Measurements from ENCODE around the gene PAX8.
"Not testable (repeated sequence)": the region's sequence is repeated elsewhere in the genome, so short reads cannot be mapped to it uniquely, and the experiment has no call there.

Gene PAX8

DNA sequence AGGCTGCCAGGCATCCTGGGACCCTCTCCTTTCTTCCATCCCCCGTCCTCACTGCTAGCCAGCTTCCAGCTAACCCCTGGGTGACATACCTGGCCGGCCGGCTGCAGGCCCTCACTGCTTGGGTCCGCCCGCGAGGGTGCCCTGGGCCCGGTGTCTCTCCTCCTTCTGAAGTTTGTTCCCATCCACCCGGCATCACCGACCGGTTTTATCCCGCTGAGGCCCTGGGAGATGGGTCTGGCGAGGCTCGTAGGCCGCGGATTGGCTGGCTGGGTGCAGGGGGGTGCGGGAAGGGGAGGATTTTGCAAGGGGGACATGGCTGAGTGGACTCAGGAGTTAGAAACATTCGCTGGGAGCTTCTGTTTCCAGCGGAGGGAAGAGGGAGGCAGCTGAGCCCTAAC, at the start of gene PAX8:
PAX8 (minus strand) TSS at position 180 of the 398 bp plus-strand sequence. CDS start 527 bp downstream, outside the sequence.
- no peak for DNase-seq (ENCODE audit: low spot score)

DNA sequence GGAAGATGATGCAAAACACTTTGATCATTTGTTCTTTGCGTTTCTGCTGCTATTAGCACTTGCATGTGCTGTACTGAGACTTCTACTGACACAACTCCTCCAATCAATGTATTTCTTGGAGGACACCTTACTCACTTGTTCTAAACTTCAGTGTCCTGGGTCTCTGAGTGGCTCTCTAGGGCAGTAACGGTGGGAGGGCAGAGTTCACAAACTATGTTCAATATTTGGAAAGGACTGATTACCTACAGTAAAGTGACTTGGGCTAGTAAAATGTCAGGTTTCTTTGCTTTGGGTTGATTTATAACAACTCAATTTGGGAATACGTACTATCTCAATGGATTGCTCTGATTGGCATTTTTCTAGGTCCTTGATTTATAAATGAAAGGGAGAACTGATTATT, 49.3 kb upstream of the PAX8 start:
- no peak for DNase-seq (ENCODE audit: low spot score)

DNA sequence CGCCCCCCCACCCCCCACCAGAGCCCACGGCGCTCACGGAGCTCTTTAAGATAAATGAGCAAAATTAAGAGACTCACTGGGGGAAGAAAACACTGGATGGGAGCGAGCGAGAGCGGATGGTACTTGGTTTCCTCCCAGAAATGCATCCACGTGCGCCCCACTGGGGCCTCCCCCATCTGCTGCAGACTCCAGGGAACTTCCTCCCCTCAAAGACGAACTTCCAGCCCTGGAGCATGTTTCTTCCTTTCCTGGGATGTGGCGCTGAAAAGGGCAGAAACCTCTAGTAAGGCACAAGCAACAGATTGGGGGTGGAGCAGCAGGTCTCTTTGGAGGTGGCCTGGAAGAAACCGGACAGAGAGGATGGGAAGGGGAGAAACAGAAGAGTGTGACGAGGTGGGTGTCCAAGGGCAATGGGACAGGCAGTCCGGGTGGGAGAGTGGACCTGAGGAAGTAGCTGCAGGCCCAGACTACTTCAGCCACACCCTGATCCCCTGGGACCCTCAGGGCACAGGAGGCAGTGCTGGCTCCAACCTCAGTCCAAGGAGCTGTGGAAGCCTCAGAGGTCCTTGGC, 46.5 kb upstream of the PAX8 start:
- DNase-seq (ENCODE audit: low spot score), result not testable (repeated sequence)

DNA sequence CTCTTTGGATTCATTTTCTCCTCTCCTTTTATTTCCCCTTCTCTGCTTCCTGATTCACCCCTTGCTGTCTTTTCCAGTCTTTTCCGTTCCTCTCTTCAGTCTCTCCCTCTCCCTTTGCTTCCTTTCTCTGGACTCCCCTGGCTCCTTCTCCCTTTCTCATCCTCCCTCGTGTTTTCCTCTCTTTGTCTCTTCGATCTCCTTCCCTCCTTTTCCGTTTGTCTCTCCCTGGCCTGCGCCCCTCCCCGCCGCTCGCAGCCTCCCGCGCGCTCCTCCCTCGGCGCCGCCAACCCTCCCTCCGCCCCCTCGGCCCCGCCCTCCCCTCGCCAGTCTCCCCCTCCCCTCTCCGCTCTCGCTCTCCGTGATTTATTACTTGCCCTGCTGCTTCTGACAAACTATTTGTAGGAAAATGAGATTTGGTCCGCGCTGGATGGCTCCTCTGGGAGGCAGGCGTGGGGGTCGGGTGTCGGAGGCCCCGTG, 46.0 kb upstream of the PAX8 start:
- DNase-seq (ENCODE audit: low spot score), result no peak

DNA sequence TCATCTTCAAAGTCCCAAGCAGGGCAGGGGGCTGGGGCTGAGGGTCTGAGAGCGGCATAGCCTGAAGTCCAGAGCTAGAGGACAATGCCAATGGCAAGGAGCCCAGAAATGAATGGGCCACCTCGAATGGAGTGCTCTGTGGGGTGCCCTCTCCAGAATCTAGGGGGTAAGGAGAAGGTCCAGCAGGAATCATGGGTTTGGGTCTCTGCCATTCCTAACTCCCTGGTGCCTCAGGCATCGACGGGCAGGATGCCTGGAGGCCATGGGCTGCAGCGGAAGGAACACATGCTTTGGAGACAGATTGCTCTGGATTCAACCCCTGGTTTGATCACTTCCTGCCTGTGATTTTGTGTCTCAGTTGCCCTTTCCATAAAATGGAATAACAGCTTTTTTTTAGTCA, 44.4 kb upstream of the PAX8 start:
- not testable (repeated sequence) for DNase-seq (ENCODE audit: low spot score)

DNA sequence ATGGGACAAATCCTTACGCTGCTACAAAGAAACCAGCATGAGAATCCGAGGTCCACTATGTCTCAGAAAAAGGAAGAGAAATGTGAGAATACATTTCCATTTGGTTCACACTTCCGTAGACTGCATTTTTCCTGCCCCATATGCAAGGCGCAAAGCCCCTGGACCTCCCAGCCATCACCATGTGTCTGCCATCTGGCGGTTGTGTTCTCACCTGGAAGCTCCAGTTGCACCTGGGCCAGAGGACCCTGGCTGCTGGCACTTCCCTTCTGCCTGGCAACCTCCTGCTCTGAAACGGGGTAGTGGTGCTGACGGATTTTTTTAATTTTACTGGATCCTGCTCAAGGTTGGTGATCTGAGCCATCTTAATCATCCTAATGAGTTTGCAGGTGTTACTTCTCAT, 41.4 kb upstream of the PAX8 start:
- not testable (repeated sequence) for DNase-seq (ENCODE audit: low spot score)

DNA sequence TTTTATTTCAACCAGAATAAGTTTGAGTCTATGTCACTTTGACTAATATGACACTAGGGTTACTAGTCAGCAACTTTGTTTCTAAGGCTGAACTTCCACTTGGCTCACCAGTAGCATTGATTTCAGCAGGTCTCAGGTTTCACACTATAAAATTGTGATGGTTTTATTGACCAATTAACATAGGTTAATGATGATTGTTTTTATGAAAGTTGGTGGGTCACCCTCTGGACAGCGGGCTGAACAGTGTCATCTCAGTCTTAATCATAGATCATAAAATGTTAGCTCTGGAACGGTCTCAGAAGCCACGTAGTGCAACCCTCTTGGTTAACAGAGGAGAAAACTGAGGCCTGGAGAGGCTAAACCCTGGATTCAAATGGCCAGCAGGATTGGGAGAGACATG, 40.2 kb upstream of the PAX8 start:
- not testable (repeated sequence) for DNase-seq (ENCODE audit: low spot score)

DNA sequence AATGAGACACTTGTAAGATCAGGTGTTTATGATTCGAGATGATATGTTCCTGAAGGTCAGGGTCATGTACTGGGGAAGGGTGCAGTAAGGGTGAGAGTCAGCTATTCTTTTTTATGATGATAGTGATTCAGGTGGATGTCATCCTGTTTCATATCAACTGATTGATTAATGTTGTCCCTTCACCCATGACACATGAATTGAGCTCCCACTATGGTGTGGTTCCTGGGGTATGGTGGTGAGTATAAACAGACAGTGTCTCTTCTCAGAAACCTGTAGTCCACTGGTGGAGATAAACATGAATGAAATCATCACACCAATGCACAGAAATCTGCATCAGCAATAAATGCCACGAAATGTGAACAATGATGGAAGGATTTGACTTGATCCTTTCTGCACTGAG, 37.4 kb upstream of the PAX8 start:
- DNase-seq (ENCODE audit: low spot score), result no peak

DNA sequence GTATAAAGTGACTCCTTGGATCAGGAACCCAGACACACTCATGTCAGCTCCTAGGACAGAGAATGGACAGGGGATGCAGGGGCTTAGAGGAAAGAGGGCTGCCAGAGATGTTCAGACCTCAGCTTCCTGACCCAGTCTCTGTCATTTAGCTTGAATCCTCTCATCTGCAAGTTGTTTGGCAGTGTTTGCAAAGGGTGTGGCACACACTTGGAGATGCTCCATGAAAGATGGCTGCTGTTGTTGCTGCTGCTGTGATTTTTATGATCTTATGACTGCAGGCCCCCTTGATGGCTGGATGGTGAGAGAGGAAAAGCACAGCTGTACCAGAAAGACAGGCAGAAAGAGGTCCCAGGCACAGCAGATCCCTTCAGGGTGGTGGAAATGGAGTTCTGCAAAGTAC, 35.9 kb upstream of the PAX8 start:
- DNase-seq (ENCODE audit: low spot score), result not testable (repeated sequence)

DNA sequence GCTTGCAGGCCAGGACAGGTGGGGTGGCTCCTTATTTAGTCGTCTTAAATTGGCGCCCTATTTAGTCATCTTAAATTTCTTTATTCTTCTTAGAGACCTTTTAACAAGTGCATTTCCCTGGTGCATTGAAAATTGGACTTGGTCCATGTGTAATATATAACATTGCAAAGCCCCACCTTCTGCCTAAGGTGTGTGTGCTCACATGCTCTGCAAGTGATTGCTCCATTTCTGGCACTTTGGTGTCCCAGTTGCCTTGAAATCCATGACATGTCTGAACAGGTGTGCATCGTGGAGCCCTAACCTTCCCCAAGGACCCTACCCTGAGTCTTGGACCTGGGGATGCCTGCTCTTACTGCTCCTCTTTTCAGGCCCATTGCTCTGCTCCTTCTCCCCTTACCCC, 35.5 kb upstream of the PAX8 start:
- DNase-seq (ENCODE audit: low spot score), result not testable (repeated sequence)

DNA sequence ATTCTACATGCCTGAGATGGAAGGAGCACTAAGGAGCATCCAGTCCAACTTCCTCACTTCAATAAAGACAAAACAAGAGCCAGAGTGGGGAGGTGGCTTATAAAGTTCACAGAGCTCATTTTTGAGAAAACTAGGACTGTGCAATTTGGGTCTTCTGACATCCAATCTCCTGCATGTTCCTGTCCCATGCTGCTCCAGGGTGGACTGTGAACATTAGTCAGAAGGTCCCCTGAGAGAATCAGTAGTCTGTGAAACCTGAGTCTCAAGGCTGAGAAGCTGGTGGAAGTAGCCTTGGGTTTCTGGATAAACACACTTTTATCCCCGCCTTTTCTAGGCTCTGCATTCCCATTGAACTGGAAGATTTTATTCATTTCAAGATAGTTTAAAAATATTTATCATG, 33.1 kb upstream of the PAX8 start:
- not testable (repeated sequence) for DNase-seq (ENCODE audit: low spot score)

DNA sequence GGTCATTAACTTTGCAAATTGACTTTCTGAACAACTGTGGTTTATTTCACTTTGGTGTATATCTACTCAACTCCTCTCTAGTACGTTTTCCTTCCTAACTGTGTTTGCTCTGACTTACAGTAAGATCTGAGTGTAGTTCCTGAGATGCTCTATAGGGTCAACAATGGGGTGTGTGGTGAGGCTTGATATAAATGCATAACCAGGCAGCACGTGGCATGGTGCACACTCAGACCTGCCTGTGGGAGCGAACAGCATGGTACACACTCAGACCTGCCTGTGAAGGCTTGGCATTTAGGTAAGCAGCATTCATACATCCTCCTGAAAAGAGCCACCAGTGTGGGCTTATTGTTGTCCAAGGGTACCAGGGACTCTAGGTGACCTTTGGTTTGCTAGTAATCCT, 32.5 kb upstream of the PAX8 start:
- DNase-seq (ENCODE audit: low spot score), result not testable (repeated sequence)

DNA sequence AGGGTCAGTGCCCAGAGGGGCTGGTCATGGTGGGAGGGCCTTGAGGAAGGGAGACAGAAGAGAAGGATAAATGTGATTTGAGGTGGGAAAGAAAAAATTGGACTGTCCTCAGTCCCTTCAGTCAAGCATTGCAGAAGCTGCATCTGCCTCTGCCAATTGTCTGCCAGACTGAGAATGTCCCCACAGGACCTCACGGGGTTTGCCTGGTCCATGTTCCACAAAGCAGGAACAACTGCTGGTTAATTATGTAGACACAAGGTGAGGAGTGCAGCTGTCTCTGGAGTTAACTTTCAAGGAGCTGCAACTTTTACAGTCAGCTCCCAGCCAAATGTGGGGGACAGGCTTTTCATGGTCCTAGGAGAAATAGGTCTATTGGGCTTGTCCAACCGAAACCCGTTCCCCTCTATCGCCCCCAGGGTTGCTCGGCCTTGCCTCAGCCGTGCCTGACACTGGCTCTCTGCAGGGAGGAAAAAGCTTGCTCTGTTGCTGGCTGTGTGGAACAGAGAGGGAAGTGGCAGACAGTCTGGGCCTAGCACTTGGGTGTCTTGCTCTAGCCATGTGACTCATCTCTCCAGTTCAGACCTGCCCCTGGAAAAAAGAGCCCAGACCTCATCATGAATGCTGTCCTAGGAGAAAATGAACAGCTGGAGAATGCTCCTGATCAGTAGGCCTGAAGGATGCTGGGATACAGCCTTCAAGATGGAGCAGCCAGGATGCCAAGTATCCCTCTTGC, 31.1 kb upstream of the PAX8 start:
- DNase-seq (ENCODE audit: low spot score), result no peak

DNA sequence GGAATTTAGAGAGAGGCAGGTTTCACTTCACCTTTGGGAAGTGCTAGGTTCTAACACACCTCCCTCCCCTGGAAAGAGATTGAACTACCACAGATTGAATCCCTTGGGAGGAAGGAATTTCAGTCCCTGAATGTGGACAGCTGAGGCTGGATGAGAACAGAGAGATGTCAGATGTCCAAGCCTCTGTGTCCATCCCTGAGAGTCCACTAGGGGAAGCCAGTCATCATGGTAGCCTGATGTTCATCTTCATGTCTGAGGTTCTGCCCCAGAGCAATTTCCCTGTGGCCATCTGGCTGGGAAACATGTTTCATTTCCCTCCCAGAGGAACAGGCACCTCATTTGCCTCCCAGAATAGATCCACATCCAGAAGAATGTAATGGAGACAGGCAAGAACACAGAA, 30.1 kb upstream of the PAX8 start:
- DNase-seq (ENCODE audit: low spot score), result not testable (repeated sequence)

DNA sequence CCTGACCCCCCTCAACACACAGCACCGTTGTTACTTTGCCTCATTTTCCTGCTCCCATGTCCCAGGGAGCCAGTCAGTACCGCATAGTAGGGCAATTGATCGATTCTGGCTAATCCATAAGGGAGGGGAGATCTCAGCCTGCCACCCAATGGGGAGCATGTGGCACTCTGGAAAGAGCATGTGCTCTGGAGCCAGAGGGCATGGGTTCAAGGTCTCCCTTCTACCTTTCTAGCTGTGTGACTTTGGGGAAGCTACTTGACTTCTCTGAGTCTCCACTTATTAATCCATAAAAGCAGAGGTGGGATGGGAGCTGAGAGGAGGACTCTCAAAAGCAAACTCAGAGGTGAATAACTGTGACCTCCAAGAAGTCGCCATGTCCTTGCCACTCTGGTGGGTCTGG, 27.5 kb upstream of the PAX8 start:
- not testable (repeated sequence) for DNase-seq (ENCODE audit: low spot score)

DNA sequence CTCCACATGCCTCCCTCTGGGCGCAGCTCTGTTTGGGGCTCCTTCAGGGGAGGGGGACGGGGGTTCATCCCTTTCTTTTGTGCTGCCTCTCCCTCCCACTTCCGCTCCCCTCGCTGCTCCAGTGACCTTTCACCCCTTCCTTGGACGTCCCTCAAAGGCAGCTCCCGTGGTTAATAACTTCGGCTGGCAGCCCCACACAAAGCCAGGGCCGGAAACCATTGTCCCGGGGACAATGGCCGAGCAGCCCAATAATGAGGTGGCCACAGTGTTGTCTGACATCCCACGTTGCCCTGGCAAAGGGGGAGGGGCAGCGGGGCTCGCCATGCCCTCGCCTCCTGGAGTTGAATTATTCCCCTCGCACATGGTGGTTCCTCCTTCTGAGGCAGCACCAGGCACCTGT, 27.0 kb upstream of the PAX8 start:
- DNase-seq (ENCODE audit: low spot score), result not testable (repeated sequence)

DNA sequence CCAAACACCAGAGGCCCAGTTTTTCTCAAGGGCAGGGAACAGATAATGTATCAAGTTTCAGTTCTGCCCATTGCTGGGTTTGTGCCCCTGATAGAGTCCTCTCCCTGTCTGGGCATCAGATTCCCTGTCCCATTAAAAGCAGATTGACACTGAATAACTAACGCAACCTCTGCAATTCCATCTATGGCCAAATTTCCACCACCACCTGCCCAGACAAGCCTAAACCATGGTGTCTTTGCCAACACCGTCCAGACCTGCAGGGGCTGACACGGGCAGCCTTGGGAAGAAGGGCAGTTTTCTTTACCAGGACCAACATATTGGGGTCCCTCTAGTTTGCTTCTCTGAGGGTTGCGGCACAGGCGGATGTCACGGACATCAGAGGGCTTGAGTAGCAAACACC, 26.4 kb upstream of the PAX8 start:
- no peak for DNase-seq (ENCODE audit: low spot score)

DNA sequence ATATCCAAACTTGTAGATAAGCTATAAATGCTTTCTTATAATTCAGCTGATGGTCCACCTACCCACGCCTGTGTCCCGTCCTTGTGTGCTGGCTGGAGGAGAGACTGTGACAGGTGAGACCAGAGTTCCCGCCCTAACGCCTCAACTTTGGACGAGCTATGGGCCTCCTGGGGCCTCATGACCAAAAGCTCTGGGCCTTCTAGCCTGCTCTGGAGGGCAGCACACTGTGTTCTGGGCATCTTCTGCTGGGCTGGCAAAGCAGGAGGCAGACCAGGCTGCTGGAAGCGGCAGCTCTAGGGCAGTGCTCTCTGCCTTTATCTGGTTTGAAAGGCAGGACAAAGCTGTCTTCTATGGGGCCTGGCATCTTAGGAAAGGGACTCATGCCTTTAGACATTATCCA, 26.0 kb upstream of the PAX8 start:
- no peak for DNase-seq (ENCODE audit: low spot score)

DNA sequence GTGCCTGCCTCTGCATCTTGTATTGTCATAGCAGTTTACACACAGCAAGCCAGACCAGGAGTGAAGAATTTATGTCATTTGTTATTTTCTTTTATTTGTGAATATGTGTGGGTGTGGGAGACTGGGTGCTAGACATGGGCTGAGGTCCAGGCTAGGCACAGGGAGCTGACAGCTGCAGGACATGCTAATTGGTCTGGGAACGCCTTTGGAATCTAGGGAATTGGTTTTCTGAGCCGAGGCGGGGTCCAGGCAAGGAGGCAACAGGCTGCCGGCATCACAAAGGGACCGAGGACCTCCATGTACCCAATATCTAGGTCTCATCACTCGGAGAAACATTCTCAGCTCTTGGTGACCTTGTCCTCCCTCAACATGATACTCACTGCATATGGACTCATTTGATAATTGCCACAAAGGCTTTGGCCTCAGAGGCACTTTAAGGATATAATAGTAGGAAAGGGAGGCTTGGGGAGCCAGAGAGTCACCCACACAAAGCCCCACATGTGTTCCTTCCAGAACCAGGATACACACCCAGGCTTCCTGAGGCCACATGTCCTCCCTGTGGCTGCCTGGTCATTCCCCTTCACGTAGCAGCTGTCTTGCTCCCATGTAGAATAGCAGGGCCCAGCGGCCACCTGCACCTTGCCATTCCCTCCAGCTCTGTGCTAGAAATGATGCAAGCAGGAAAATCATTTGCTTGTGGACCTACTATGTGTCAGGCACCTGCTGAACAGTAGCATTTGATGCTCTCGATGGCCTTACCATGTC, 23.7 kb upstream of the PAX8 start:
- not testable (repeated sequence) for DNase-seq (ENCODE audit: low spot score)

DNA sequence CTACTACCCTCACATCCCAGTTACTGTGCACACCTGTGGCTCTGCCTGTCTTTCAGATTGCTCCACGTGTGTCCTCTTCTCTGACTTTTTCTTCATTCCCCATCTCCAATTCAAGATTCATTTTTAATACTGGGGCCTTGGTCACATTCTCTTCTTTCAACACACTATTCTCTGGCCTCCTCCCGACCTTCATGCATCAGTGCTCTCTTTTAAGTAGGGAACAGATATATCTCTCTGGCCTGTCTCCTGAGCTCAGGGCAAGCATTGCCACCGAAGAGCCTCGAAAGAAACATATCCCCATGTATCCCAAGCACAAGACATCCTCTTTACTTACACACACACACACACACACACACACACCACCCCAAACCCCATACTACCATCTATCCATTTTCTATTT, 21.6 kb upstream of the PAX8 start:
- no peak for DNase-seq (ENCODE audit: low spot score)

DNA sequence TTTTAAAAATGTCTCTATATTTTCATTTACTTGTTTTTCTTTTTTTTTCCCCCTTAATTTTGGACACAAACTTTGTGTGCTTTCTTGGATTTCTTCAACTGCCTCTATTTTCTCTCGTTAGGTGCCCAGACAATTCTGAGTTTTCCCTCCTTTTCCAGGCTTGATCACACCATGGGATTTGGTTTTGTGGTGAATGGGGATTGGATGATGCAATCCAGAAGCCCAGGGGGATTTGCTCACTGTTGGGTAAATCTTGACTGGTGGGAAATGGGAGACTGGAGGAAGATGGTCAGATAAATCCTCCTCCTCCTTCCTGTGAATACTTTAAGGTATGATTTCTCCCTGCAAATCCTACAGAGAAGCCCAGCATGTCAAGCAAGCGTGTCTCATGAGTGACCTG, 19.5 kb upstream of the PAX8 start:
- DNase-seq (ENCODE audit: low spot score), result no peak

DNA sequence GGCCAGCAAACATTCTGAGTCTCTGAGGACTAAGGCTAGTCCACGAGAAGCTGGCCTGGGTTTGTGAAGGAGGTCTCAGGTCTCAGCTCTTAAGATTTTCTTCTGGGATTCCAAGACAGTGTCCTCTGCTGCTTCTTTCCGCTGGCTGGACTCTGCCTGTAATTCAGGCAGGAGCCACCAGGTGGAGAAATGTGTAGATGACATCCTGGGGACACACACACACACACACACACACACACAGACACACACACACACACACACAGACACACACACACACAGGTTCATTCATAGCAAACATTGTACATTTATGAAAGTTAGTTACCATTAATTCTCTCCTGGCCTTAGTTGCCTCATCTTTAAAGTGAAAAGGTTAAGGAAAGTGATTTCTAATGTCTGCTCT, 18.9 kb upstream of the PAX8 start:
- DNase-seq (ENCODE audit: low spot score), result peak; percentile 29

DNA sequence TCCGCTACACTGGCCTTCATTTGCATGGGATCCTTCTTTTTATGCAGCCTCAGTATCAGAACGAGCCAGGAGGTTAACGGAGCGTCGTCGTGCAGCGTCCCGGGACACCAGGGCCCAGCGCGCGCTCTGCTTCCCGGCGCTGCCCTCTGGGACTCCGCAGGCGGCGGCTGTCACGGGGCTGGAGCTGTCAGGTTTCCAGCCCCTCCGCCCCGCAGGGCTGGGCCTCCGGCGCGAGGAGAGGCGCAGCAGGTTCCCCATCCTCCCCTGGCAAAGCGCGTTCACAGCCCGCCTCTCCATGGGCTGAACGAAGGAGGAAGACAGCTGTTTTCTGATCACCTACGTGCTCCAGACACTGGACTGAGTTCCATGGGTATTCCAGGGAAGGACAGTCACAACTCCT, 12.5 kb upstream of the PAX8 start:
- DNase-seq (ENCODE audit: low spot score), result no peak

All from hematopoietic multipotent progenitor cell treated with erythropoietin and hydrocortisone succinate and interleukin-3 and kit ligand, for 15 days (in vitro differentiated cells).